T-helper 2 cell (primary cell): ENCODE data around the gene SLC25A12.
A peak's percentile ranks its signal among the peaks of the same experiment; 100 is the strongest.

Source experiments
- DNase-seq, 5 experiments: peaks; one replicate each; pipeline versions ENCODE4 v3.0.0 to v3.0.0-alpha.2; 2012 to 2022

The SLC25A12 gene

DNA sequence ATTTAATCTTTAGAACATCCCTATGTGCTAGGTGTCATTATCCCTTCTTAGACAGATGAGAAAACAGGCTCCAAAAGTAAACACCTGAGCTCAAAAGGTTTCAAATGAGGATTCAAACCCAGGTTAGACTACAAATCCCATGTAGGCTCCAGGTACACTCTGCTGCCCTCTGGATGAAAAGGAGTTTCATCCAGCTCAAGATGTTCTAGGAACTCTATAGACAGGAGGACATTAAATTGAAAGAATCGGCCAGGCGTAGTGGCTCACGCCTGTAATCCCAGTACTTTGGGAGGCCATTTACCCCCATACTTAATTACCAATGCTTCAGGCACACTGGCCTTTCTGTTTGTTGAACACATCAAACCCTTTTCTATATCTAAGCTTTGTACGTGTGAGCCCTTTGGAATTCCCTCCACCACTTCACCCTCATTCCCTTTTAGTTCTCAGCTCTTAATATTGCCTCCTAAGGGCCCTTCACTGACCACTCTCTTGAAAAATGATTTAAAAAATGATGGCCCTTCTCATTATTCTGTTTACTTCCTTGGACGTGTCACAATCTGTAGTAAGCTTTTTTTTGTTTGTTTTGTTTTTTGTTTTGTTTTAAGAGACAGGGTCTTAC is 10.7 kb downstream of the SLC25A12 start:
- DNase-seq: no peak

DNA sequence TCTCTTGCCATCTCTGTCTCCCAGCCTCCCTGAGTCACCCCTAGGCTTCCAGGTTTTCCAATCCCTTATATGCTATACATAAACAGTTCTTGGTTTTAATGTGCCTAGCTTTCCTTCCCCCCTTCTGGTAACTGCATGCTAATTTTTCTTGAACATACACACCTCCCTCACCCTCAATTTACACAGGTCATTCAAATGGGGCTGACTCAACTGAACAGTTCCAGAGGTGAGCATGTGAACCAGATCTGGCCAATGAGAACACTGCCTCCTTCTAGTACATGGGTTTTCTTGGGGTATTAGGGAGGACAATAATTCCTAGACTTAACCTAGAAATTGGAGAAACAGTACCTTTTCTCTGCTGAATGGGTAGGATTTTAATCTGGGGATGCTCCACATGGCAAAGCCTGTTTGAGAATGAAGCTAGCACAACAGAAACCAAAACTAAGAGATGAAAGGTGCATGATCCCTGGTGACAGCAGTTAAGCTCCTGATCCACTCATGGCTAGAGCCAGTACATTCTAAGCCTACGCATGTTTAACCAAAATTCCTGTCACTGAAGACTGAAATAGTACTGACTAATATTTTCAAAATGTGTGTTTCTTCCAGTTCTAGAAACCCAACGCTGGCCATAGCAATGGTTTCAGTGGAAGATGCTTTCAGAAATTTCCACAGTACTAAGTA is 11.8 kb downstream of the SLC25A12 start:
- no peak for DNase-seq

DNA sequence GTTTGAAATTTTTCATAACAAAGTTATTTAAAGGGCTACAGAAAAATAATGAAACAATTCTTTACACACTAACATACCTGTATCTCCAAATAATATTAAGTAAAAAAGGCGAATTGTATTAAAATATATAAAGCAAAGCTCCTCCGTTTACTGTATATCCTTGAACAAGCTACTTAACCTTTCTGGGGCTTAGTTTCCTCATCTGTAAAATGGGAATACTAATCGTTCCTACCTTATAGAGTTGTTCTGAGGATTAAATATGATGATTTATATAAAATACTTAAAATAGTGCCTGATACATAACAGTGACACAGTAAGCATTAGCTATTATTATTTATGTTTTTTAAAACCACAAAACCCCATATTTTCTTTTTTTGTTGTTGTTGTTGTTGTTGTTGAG is 13.3 kb downstream of the SLC25A12 start:
- DNase-seq: no peak

DNA sequence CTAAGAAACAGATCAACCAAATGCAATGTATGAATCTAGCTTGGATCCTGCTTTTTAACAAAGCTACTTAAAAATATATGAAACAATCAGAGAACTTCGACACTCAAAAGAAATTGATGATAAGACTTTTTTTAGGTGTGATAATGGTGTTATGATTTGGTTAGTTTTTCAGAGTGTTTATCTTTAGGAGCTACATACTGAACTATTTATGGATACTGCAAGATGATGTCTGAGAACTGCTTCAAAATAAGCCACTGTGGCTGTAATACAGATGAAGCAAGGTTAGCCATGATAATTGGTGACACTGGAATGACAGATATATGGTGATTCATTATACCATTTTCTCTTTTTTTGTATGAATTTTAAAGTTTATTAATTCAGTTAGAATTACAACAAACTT is 14.2 kb downstream of the SLC25A12 start:
- DNase-seq: no peak

DNA sequence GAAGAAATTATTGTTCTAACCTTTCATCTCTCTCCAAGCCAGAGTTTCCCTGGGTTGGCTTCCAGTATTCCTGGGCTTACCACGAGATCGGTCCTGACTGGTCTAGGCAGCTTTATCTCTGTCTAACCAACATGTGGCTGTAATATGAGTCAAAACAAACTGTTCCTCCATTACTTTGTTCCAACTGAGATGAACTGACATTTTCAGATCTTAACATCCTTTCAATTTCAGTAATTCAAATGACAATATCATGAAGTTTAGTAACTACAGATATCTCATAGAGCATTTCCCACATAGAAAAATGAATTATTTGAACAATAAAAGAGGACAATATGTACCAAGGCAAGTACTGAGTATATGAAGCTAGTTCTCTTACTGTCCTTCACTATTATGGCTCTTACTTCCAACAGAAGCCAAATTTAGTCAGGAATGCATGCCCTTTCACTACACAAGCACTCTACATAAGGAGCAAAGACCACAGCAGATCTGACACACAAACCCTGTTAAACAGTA is 15.5 kb downstream of the SLC25A12 start:
- peak in 1 of 5 experiments; percentile 57 for DNase-seq

DNA sequence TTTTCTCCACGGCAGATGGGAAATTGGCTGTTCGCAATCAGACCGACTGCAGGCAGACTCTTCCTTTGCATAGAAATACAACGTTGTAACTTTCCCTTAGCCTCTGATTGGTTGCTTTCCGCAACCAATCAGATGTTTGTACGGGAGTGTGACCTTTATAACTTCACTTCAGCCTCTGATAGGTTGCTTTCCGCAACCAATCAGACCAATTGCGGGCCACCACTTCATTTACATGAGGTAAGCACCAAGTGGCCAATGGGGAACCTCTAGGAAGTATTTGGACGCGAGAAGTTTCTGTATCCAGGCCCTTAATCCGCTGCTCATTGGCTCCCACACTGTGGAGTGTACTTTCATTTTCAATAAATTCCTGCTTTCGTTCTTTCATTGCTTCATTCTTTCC is 19.1 kb downstream of the SLC25A12 start:
- DNase-seq: no peak

DNA sequence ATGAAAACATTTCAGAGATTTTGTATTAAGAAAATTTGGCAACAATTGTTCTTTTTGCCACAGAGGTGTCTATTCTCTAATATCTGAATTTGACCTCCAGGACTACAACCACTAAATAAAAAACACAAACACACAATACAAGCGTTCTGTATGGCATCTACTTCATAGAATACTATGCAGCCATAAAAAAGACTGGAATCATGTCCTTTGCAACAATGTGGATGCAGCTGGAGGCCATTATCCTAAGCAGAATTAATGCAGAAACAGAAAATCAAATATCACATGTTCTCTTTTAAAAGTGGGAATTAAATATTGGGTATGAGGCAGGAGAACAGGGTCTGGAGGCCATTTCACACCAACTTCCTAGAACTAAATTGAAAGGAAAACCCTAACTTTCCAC is 19.5 kb downstream of the SLC25A12 start:
- no peak for DNase-seq

DNA sequence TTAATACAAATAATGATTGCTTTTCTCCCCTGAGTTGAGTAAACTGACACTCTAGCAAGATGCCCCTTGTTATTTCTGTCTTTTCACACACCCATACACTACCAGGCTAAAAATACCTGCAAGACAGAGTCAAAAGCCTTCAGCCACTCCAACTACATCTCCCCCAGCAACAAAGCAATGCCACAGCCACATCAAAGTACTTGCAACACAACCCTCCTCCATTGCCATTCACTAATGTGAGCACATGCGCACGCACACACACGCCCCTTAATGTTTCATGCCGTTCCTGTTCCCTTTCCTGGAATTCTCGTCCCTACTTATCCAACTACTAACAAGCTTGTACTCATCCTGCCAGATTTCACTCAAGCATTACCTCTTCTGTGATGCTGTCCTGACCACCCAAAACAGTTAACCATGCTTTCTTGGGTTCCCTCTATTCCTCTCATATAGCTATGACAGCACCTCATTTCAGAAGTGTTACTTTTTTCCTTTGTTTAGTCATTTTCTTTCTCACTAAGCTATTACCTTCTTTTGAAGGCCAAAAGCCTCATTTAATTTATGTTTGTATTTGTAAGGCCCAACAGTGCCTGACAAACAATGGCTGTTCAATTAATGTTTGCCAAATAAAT is 29.6 kb downstream of the SLC25A12 start:
- DNase-seq: no peak

DNA sequence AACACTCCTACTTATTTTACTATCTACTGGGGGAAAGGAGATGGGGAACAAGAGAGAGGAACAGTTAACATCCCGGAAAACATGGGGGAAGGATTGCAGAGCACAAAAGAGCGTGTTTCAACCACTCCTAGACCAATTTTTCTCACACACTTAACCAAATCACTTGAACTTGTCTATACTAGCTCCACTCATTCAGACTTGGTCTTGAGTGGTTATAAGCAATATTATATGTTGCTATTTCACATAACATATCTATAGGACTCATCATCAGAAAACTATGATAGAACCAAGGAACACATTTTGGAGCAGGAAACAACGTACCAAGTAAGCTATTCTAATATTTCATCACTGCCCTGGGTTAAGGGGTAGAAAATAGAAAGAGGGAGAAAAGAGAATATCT is 31.5 kb downstream of the SLC25A12 start:
- DNase-seq: no peak

DNA sequence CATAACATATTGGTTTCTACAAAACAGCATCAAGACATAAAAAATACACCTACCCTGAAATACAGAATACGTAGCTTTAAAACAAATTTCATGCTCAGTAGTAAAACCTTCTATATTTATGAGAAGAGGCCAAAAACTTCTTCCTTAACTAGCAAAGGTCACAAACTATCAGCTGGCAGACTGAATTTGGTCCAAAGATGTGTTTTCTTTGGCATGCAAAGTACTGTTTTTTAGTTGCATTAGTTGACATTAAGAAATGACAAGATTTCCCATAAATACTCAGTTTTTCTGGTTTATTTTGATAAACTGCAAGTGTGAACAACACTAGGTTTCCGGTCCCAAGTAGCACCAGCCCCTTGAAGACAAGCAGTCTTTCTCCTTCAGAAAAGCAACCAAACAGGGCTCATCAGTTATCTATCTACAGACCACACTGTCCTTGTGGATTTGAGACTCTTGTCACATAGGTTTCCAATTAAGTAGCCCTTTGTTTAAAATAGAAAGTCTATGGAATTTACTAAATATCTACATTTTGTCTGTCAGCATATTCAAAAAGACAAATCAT is 35.6 kb downstream of the SLC25A12 start:
- no peak for DNase-seq

DNA sequence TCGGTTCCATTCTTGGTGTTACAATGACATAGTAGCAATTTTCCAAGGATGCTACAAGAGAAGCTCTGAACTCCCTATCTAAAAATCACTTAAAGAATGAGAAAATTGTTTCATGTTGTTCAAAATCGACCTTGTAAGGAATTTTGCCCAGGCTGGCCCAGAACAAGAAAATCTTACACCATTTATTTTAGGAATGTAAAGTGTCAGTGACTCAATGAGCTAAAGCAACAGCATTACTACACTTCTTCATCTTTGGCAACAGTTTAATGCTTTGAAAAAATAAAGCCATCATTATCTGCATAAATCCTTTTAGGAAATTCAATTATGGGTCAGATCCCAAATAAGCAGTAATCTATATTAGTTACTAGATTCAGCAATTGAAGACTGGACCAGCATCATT is 38.6 kb downstream of the SLC25A12 start:
- no peak for DNase-seq

DNA sequence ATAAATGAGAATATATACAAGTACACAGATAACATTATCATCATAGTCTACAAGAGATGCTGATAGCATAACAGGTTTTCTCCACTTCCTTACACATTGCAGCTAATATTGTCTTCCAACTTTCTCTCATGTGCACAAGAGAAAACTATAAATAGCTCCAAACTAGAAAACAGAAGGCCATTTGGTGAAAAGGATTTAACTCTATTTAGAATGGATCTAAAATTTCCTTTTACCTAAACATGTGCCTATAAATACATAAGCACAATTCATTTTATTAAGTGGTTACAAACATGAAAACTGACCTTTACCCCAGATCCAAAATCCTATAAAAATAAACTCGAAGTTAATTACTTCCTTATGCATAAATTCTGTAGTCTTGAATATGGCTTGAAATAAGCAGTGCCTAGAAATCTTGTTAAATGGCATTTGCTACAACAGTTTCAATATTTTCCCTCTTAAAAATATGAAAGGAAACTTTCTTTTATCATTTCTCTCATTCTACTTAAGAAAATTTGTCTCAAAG is 41.6 kb downstream of the SLC25A12 start:
- no peak for DNase-seq

DNA sequence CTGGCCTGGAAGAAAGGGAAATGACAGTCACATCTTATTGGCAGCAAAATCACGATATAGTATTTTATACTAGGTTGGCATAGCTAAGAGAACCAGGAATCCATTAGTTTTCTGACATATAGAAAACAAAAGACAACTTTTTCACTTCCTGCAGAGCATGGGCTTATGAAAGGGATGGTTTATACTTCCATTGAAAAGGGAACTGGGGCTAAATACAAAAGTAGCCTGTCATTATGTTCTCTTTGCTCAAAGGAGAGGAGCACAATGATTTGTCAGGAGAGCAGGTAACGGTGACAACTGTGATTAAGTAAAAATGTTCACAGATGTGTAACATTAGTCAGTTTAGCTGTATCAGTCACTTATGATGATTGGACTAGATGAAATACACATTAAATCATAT is 46.4 kb downstream of the SLC25A12 start:
- DNase-seq: no peak

DNA sequence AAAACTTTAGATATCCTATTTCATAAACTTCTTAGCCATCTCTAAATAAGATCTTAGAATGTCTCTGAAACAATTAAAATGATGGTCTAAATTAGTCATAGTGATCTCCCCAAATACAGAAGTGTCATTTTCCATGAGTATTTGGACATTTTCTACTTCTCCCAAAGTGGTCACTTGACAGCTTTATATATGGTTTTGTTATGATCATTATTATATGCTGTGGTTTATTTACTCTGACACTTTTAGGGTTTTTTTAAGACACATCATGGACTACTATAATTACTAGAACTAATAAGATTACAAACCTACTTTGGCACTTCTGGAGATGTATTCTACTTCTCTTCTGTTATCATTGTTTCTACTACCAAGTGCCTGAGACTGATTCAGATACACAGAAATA is 47.1 kb downstream of the SLC25A12 start:
- no peak for DNase-seq

DNA sequence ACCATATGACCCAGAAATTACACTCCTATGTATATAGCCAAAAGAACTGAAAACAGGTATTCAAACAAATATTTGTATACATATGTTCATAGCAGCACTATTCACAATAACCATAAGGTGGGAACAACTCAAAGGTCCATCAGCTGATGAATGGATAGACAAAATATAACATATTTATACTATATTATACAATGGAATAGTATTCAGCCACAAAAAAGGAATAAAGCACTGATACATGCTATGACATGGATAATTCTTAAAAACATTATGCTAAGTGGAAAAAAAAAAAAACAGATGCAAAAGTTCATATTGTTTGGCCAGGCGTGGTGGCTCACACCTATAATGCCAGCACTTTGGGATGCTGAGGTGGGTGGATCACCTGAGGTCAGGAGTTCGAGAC is 52.0 kb downstream of the SLC25A12 start:
- DNase-seq: no peak

DNA sequence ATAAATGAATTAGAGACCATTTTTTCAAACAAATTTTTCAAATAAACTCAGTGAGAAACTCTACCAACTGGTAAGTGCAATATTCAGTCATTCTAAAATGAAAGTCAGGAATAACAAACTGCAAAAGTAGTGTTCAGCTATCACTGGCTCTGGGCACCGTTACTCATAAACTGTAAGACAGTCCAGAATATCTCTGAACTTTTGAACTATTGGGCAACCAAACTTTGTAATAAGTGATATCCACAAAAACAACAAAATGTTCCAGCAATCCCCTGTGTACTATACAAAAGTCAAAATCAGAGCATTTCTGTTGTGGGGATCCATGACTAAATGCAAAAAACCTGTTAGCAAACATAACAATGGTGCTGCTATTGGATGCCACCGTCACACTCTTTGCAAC is 56.3 kb downstream of the SLC25A12 start:
- DNase-seq: no peak

DNA sequence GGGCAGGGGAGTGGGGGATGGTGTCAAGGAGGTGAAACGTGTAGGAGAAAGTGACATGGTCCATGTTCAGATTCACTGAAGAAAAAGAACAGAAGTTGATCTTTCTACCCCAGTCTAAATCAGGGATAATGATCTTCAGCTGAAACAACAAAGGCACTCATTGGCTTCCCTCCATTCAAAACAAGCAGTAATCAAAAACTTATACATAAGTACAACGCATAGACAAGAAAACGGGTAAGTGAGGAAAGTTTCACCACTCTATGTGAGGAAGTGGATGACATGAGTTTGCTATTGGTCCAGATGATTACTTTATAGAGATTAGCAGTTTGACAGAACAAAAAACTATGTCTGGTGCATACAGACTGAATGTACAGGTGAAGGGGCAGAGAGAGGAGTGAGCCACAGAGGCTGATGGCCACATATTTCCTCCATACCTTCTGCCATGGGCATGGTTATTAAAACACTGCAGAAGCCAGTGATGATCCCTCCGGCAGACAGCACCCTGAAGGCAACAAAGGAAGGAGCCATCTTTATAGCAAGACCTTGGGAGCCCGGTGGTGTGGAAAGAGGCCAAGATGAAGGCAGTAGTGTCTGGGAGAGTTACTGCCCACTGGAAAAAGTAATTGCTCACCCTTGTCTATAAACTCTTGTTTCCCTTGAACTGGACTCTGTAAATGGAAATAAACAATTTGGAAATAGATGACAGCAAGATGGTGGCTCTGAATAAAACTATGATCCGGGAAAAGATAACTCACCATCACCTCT is 57.7 kb downstream of the SLC25A12 start:
- no peak for DNase-seq

DNA sequence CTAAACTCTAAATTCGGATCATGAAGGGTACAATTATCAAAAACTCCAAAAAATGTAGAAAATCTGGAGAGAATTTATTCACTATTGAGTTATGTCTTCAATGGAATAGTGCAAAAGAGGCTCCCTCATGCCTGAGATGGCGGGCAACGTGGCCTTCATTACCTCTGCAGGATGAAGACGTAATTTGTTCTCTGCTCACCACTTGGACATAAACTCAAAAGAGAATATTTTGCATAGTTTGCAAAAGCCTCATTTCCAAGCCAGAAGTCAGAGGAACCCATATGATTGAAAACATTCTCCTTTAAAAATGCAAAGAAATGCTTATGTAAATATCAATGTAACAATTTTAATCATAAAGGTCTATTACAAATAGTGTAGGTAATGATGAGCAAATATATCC is 58.7 kb downstream of the SLC25A12 start:
- DNase-seq: no peak

DNA sequence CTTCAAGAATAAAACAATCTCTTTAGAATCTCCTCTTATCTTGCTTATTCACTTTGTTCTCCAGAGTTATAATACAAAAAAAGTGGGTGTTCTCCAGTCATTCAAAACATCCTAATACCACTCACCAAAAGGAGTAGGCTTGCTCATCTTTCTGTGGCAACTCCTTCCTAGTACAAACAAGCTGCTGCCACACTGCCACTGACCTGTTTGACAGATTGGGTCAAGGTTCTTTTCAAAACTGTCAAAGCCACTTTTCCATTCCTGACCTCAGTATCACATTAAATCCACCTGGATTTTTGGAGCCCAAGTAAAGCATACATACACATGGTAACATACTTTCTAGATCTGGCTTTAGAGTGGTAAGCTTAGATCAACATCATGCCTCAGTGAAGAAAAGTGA is 59.8 kb downstream of the SLC25A12 start:
- no peak for DNase-seq

DNA sequence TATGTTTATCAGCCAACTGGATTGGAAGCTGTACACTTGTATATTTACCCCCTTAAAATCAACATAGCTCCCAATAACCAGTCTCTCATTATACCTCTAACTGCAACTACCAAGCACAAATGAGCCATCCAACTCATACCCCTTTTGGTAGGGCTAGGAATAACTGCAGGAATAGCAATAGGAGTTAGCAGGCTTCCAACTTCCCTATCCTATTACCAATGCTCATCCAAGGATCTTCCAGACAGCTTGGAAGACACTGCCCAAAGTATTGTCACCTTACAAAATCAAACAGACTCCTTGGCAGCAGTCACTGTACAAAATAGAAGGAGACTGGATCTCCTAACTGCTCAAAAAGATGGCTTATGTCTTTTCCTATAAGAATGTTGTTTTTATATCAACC is 61.6 kb downstream of the SLC25A12 start:
- DNase-seq: no peak

DNA sequence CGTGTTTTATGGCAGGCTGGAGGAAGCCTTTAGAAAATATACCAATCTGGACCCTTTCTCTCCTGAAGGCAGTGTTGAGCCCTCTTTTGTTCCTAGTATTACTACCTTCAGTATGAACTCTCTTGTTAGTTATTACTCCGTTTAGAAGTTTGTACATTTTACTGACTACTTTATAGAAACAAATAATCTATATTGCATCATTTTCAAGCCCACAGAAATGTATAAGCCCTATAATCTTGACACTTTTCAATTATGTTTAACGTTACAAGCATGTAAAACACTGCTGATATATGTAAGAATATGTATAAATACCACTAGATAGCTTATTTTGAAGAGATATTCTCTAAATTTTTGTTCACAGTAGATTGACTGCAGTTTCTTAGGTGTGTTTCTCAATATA is 64.0 kb downstream of the SLC25A12 start:
- no peak for DNase-seq

DNA sequence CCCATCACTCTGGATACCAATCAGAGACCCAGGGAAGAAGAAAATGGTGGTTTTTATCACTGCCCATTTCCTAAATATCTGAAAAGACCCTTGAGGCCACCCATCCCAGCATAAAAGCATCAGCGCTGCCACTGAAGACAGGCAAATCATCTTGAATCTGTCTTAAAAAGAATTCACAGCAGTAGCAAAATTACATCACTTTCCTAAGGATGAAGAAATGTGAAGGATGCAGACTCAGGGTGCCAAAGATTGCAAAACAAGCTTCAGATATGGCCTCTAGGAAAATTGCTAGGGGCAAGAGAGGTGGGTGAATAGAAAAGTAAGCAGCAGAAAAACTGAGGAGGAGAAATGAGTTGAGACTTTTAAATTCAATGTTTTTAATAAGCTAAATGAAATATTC is 70.0 kb downstream of the SLC25A12 start:
- no peak for DNase-seq
